ENCODE measurements around the gene DEGS2.
"Not testable (repeated sequence)": the region's sequence is repeated elsewhere in the genome, so short reads cannot be mapped to it uniquely, and the experiment has no call there.

Gene DEGS2

GRCh38 chr14:100159094-100159864 lies at the start of gene DEGS2:
Gene DEGS2 (minus strand): TSS chr14:100159645. CDS start chr14:100159587, 58 bp downstream.
- no peaks in the 10 kb centered on the region; the same call in 1 of the 2 replicates for H3K4me1 ChIP-seq (ENCODE audit: insufficient read depth, low read length)
- H3K9ac ChIP-seq (ENCODE audit: low read depth, low read length), result peak within 1 kb of the TSS; percentile 50
- no peaks in the 10 kb centered on the region for H3K36me3 ChIP-seq (ENCODE audit: insufficient read depth, low read length)
- H3K9me3 ChIP-seq (ENCODE audit: control insufficient read depth, insufficient read depth, low read length), result no peaks in the 10 kb centered on the region

GRCh38 chr14:100208136-100208535 lies 48.7 kb upstream of the DEGS2 start:
- H3K4me1 ChIP-seq (ENCODE audit: insufficient read depth, low read length); H3K36me3 ChIP-seq (ENCODE audit: insufficient read depth, low read length); H3K9ac ChIP-seq (ENCODE audit: low read depth, low read length); H3K9me3 ChIP-seq (ENCODE audit: control insufficient read depth, insufficient read depth, low read length): not testable (repeated sequence)

DNA sequence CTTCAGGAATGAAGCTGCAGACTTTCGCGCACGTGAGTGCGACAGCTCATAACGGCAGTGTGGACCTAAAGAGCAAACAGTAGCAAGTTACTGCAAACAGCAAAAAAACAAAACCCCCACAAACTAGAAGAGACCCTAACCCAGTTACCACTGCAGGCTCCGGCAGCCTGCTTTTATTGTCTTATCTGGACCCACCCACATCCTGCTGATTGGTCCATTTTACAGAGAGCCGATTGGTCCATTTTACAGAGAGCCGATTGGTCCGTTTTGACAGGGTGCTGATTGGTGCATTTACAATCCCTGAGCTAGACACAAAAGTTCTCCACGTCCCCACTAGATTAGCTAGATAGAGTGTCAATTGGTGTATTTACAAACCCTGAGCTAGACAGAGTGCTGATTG lies 48.1 kb upstream of the DEGS2 start:
- not testable (repeated sequence) for H3K9me3 ChIP-seq (ENCODE audit: control insufficient read depth, insufficient read depth, low read length); H3K9ac ChIP-seq (ENCODE audit: low read depth, low read length); H3K36me3 ChIP-seq (ENCODE audit: insufficient read depth, low read length); H3K4me1 ChIP-seq (ENCODE audit: insufficient read depth, low read length)

DNA sequence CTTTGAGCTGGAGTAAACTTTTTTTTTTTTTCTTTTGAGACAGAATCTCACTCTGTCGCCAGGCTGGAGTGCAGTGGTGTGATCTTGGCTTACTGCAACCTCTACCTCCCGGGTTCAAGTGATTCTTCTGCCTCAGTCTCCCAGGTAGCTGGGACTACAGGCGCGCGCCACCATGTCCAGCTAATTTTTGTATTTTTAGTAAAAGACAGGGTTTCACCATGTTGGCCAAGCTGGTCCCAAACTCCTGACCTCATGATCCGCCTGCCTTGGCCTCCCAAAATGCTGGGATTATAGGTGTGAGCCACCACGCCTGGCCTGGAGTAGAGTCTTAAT lies 45.4 kb upstream of the DEGS2 start:
- not testable (repeated sequence) for H3K9me3 ChIP-seq (ENCODE audit: control insufficient read depth, insufficient read depth, low read length); H3K36me3 ChIP-seq (ENCODE audit: insufficient read depth, low read length); H3K4me1 ChIP-seq (ENCODE audit: insufficient read depth, low read length); H3K9ac ChIP-seq (ENCODE audit: low read depth, low read length)

DNA sequence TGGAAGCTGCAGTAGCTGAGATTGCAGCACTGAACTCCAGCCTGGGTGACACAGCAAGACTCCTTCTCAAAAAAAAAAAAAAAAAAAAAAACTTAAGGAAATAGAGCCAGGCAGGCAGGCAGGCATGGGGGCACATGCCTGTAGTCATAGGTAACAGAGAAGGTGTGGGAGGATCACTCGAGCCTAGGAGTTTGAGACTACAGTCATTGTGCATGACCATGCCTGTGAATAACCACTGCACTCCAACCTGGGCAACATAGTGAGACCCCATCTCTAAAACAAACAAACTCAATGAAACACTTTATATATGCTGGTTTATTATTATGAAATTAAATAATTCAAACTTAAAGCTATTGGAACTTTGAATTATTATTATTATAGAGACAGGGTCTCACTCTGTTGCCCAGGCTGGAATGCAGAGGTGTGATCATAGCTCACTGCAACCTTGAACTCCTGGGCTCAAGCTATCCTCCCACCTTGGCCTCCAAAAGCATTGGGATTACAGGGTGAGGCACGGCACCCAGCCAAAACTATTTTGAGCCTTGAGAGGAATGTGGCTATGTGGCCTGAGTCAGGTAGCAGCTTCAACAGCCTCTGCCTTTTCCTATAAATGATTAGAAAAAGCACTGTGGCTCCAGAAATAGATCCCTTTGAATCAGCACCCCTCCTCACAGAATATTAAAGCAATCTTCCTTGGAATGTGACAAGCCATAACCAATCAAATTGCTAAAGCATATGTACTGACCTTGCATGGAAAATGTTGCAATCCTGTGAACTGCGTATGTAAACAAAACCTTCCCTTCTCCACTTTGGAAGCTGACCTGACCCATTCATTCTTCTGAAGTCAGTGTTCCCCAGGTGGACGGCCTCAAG lies 44.8 kb upstream of the DEGS2 start:
- Histone ChIP-seq H3K36me3 (ENCODE audit: insufficient read depth, low read length) (no peaks in the 10 kb centered on the region), H3K9ac (ENCODE audit: low read depth, low read length) (no peak overlapping the region)

GRCh38 chr14:100203146-100203545 lies 43.7 kb upstream of the DEGS2 start:
- H3K4me1 ChIP-seq (ENCODE audit: insufficient read depth, low read length), result peaks cover 6% of the 10 kb centered on the region; the same call in 1 of the 2 replicates
- no peak overlapping the region for H3K9ac ChIP-seq (ENCODE audit: low read depth, low read length)
- no peaks in the 10 kb centered on the region for H3K9me3 ChIP-seq (ENCODE audit: control insufficient read depth, insufficient read depth, low read length)
- H3K36me3 ChIP-seq (ENCODE audit: insufficient read depth, low read length), result no peaks in the 10 kb centered on the region

More for the DNA sequence above, 44.8 kb upstream of the DEGS2 start:
- peaks cover 3% of the 10 kb centered on the region; the same call in 1 of the 2 replicates for H3K4me1 ChIP-seq (ENCODE audit: insufficient read depth, low read length)
- H3K9me3 ChIP-seq (ENCODE audit: control insufficient read depth, insufficient read depth, low read length), result no peaks in the 10 kb centered on the region

GRCh38 chr14:100202712-100203111 lies 43.3 kb upstream of the DEGS2 start:
- no peaks in the 10 kb centered on the region for H3K36me3 ChIP-seq (ENCODE audit: insufficient read depth, low read length)
- no peak overlapping the region for H3K9ac ChIP-seq (ENCODE audit: low read depth, low read length)
- no peaks in the 10 kb centered on the region for H3K9me3 ChIP-seq (ENCODE audit: control insufficient read depth, insufficient read depth, low read length)
- peaks cover 6% of the 10 kb centered on the region; the same call in 1 of the 2 replicates for H3K4me1 ChIP-seq (ENCODE audit: insufficient read depth, low read length)

GRCh38 chr14:100201701-100202100 lies 42.3 kb upstream of the DEGS2 start:
- Histone ChIP-seq H3K36me3 (ENCODE audit: insufficient read depth, low read length) (no peaks in the 10 kb centered on the region), H3K4me1 (ENCODE audit: insufficient read depth, low read length) (peaks cover 6% of the 10 kb centered on the region; the same call in 1 of the 2 replicates), H3K9ac (ENCODE audit: low read depth, low read length) (no peak overlapping the region), H3K9me3 (ENCODE audit: control insufficient read depth, insufficient read depth, low read length) (no peaks in the 10 kb centered on the region)

DNA sequence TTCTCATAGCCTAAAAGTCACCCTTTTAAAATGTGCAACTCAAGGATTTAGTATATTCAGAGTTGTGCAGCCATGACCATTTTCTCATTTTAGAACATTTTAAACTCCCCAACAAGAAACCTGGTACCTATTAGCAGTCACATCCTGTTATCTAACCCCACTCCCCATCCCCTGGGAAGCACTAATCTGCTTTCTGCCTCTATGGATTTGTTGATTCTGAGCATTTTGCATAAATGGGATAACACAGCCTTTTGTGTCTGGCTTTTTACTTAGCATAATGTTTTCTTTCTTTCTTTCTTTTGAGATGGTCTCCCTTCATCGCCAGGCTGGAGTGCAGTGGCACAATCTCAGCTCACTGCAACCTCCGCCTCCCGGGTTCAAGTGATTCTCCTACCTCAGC lies 40.9 kb upstream of the DEGS2 start:
- Histone ChIP-seq H3K36me3 (ENCODE audit: insufficient read depth, low read length) (no peaks in the 10 kb centered on the region), H3K9me3 (ENCODE audit: control insufficient read depth, insufficient read depth, low read length) (no peaks in the 10 kb centered on the region), H3K4me1 (ENCODE audit: insufficient read depth, low read length) (peaks cover 6% of the 10 kb centered on the region; the same call in 1 of the 2 replicates), H3K9ac (ENCODE audit: low read depth, low read length) (no peak overlapping the region)

DNA sequence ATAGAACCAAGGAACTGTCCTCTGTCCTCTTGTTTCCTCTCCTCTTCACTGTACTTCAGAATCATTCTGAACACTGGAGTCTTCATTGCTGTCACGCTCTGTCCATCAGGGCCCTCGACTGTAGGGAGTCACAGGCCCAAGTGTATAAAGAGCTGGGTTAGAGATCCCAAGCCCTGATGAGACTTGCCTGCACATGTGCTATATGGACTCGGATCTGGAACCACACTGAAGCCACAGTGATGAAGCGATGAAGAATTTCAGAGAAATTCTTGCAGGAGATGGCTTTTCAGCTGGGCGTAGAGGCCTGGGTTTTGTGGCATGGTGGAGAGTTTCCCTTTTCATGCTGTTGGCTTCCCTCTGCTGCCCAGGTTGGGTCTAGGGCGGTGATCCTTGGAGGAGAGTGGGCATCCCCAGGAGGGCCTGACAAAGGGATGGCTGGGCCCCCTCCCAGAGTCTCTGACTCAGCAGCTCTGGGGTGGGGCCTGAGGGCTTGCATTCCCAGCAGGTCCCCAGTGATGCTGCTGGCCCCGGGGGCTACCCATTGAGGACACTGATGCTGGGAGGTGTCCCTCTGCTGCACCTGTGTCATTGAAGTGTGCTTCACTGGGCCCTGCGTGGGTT lies 39.9 kb upstream of the DEGS2 start:
- Histone ChIP-seq H3K4me1 (ENCODE audit: insufficient read depth, low read length) (peaks cover 6% of the 10 kb centered on the region; the same call in 1 of the 2 replicates), H3K9ac (ENCODE audit: low read depth, low read length) (no peak overlapping the region), H3K9me3 (ENCODE audit: control insufficient read depth, insufficient read depth, low read length) (no peaks in the 10 kb centered on the region), H3K36me3 (ENCODE audit: insufficient read depth, low read length) (no peaks in the 10 kb centered on the region)

DNA sequence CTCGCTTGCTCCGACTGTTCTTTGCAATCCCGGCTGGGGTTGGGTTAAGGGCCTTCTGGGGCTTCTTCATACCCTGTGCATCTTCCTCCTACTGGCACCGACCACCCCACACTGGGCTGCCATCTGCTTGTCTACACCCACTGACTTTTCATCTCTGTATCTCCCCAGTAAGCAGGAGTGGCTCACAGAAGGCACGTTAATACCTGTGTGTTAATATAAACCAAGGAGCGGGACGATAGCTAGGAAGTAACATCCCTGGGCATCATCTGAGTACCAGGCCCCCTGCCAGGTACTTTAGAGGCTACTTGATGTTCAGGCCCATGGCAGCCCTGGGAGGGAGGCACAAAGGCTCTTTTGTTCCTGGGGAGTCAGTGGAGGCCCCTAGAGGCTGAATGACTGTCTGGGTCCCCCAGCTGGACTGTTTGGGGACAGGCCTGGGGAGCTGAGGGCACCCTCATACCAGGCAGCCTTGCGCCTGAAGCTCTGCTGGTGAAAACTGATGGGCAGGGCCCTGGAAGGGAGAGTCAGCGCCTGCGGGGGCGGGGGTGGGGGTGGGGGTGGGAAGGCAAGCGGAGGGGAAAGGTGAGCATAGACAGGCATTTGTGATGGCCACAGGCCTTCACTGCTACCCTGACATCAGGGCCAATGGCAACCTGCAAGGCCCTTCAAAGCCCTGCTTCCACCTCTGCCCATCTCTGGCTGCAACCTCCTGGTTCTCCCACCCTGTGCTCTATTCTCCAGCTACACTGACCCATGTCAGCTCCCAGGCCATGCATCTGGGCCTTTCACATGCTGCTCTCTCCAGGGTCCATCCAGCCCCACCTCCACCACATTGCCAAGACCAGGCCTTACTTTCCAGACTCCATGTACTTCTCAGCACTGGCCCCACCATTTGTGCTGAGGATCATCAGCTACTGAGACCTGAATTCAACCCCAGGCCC lies 34.2 kb upstream of the DEGS2 start:
- no peaks in the 10 kb centered on the region for H3K9me3 ChIP-seq (ENCODE audit: control insufficient read depth, insufficient read depth, low read length)
- H3K36me3 ChIP-seq (ENCODE audit: insufficient read depth, low read length), result no peaks in the 10 kb centered on the region
- H3K9ac ChIP-seq (ENCODE audit: low read depth, low read length), result peak overlapping the region; percentile 32; the same call in 1 of the 2 replicates
- peaks cover 4% of the 10 kb centered on the region for H3K4me1 ChIP-seq (ENCODE audit: insufficient read depth, low read length)

DNA sequence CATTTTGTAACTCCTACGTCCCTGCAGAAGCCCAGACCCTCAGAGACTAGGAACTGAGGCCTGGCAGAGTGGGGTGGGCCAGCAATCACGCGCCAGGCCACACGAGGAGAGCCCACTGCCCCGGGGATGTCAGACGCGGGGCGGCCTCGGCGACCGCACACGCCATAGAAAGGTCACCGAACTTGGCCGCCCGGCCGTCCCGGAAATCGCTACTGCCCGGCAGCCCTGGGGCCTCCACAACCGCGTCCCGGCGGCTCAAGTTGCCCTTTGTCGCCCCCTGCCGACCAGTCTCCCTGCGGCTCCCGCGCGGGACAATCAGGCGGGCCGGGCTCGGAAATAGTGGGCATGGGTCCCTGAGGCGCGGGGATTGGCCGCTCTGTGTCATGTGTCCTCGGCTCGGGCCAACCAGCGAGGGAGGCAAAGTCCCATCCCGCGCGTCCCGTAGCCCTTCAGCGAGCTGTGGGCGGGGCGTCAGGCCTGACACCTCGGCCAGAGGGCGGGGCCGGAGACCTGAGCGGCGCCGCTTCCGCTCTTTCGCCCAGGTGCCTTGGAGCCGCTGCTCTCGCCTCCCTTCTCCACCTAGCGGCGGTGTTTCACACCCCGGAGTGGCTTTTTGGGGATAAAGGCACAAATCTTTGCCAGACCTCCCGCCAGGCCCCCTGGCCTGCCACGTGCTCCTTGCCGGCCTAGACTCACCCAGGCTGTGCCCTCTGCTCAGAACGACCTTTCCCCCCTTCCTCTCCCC lies 33.4 kb upstream of the DEGS2 start:
- no peaks in the 10 kb centered on the region for H3K36me3 ChIP-seq (ENCODE audit: insufficient read depth, low read length)
- H3K9ac ChIP-seq (ENCODE audit: low read depth, low read length), result peak overlapping the region; percentile 38; the same call in 1 of the 2 replicates
- H3K9me3 ChIP-seq (ENCODE audit: control insufficient read depth, insufficient read depth, low read length), result no peaks in the 10 kb centered on the region
- peaks cover 4% of the 10 kb centered on the region for H3K4me1 ChIP-seq (ENCODE audit: insufficient read depth, low read length)

DNA sequence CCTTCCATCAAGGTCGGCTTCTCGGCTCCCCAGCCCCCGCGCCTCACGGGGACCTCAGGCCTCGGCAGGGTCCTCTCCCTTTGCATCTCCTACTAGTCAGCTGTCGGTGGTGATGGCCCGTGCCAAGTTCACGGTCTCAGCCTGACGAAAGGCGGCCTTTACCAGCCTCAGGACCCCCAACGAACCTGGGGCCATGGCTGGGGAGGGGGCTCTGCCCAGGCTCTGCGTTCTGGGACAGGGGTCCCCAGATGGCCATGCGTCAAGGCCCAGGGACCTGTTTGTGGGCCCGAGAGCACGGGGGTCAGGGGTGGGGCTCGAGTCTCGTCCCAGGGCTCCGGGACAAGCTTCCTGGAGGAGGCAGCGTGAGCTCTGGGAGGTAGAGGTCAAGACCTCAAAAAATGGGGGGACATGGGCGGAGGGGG lies 32.8 kb upstream of the DEGS2 start:
- H3K36me3 ChIP-seq (ENCODE audit: insufficient read depth, low read length), result no peaks in the 10 kb centered on the region
- H3K9me3 ChIP-seq (ENCODE audit: control insufficient read depth, insufficient read depth, low read length), result no peaks in the 10 kb centered on the region
- peak overlapping the region; percentile 38; the same call in 1 of the 2 replicates for H3K9ac ChIP-seq (ENCODE audit: low read depth, low read length)
- peaks cover 4% of the 10 kb centered on the region for H3K4me1 ChIP-seq (ENCODE audit: insufficient read depth, low read length)
